Body of pancreas (tissue), 4 donors: ENCODE data around the gene COL1A2. TPM values are rescaled to one million over a fixed set of nuclear protein-coding genes. Genes with fewer than 3 reads are reported as not detected.

Experiments
- ATAC-seq: fragments of 150-250 bp; one replicate; pipeline ENCODE4 v1.9.1; 2016
- DNase-seq, 4 donors: peaks; one replicate each; pipeline ENCODE4 v3.0.0-alpha.2; 2019
- H3K27ac ChIP-seq, 4 donors: fragments of 200-600 bp; sonication (generic); 1 replicate in 3 of 4; 2 replicates in 1 of 4; pipeline versions ENCODE4 v1.5.1 to v1.6.1; 2016 to 2019; ENCODE audit warnings: mild to moderate bottlenecking in 1 of 4, mixed read lengths in 1 of 4, moderate library complexity in 1 of 4
- H3K27me3 ChIP-seq, 2 donors: fragments of 200-600 bp; sonication (generic); one replicate each; pipeline ENCODE4 v1.6.0; 2016; ENCODE audit warnings: mild to moderate bottlenecking in 1 of 2
- H3K36me3 ChIP-seq, 2 donors: fragments of 200-600 bp; sonication (generic); replicated peaks in 1 of 2; 2 replicates each; pipeline ENCODE4 v1.5.1; 2016; ENCODE audit warnings: low read depth in 2 of 2; ENCODE audit not compliant: insufficient read depth in 1 of 2
- H3K4me1 ChIP-seq: fragments of 200-600 bp; sonication (generic); one replicate; pipeline ENCODE4 v1.6.0; 2016
- H3K4me3 ChIP-seq, 2 donors: fragments of 200-600 bp; sonication (generic); 1 replicate in 1 of 2; 2 replicates in 1 of 2; pipeline ENCODE4 v1.5.1; 2016 to 2019
- H3K9me3 ChIP-seq, 3 donors: fragments of 200-600 bp; sonication (generic); 1 replicate in 2 of 3; 2 replicates in 1 of 3; pipeline ENCODE4 v1.5.1; 2016
- POLR2A ChIP-seq, 3 donors: fragments of 450-650 bp; IDR thresholded peaks; one replicate each; pipeline ENCODE4 v1.6.1; 2016; ENCODE audit warnings: antibody characterized with exemption in 3 of 3, mild to moderate bottlenecking in 2 of 3
- WGBS, 2 donors: methylation state at CpG; one replicate each; pipeline ENCODE4 v1.1.5; 2017; 5-methylcytosine and 5-hydroxymethylcytosine counted together
- intact Hi-C: fragments of 100-400 bp; cut with DNase I; formaldehyde crosslinking; loops from one replicate; pipeline ENCODE4 v1.15.1; 2023
- total RNA-seq, 2 donors: library from RNA; depleted of rRNA; stranded (reverse); fragments of >200 nt; gene quantifications; one replicate each; pipeline ENCODE4 v1.1.0, GENCODE V29; 2016
- TF ChIP-seq, protein P1 (sequence below), 7 experiments: fragments of 450-650 bp in 4 of 7; fragments of 200-600 bp in 3 of 7; sonication (generic) in 3 of 7; IDR thresholded peaks; one replicate each; pipeline ENCODE4 v1.5.1; 2016 to 2019; ENCODE audit warnings: antibody characterized with exemption in 7 of 7

Gene COL1A2
- total RNA-seq, 2 donors from 2014 or later = 54.0 to 107 TPM

DNA sequence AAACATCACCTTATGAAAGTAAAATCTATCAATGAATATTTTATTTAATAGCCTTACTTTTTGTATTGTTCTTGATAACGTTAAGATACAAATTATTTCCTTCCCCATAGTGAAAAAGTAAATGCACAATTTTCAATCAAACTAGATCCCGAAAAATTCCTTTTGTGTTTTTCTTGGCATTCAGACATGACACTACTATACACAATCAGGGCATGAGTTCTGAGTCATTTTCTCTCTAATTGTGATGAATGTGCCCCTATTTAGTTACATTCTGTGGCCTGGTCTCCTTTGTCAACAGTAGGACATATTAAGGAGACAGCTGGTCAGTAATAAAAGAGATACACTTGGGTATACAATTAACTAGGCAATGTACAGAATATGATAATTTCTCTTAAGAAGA, 19.8 kb downstream of the COL1A2 start:
- Histone ChIP-seq H3K4me3 (no peak overlapping the region), H3K36me3 (no peaks in the 10 kb centered on the region), H3K4me1 (no peaks in the 10 kb centered on the region), H3K9me3 (no peaks in the 10 kb centered on the region), H3K27ac (no peak overlapping the region), H3K27me3 (no peaks in the 10 kb centered on the region)
- no peak for DNase-seq
- TF ChIP-seq POLR2A (IDR thresholded peaks at IDR 0.05) = no peak
- intact Hi-C loops = no loop called here
- no peak for ATAC-seq
- 61 to 65% methylated on average over 2 of the region's 2 CpGs for WGBS, 2 donors

DNA sequence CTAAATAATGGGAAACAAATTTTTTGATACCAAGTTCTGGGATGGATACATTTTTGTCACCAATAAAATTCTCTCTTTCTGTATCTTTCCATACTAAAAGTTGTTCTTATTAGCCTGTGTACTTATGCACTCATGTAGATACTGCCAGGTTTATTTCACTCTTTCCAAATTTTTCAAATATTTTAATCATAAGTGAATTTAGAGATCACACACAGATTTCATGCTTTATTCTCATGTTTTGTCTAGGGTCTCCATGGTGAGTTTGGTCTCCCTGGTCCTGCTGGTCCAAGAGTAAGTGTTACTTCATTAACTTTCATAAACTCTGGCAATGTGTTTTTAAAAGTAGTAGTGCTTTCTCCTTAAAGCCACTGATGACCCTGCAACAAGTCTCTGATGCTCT, 20.3 kb downstream of the COL1A2 start:
- DNase-seq (no peak), ATAC-seq (no peak)
- H3K4me3 ChIP-seq = no peak overlapping the region
- no peaks in the 10 kb centered on the region for H3K27me3 ChIP-seq
- H3K27ac ChIP-seq = no peak overlapping the region
- intact Hi-C loops = no loop called here
- no peaks in the 10 kb centered on the region for H3K4me1 ChIP-seq
- TF ChIP-seq, protein P1, sequence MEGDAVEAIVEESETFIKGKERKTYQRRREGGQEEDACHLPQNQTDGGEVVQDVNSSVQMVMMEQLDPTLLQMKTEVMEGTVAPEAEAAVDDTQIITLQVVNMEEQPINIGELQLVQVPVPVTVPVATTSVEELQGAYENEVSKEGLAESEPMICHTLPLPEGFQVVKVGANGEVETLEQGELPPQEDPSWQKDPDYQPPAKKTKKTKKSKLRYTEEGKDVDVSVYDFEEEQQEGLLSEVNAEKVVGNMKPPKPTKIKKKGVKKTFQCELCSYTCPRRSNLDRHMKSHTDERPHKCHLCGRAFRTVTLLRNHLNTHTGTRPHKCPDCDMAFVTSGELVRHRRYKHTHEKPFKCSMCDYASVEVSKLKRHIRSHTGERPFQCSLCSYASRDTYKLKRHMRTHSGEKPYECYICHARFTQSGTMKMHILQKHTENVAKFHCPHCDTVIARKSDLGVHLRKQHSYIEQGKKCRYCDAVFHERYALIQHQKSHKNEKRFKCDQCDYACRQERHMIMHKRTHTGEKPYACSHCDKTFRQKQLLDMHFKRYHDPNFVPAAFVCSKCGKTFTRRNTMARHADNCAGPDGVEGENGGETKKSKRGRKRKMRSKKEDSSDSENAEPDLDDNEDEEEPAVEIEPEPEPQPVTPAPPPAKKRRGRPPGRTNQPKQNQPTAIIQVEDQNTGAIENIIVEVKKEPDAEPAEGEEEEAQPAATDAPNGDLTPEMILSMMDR (IDR thresholded peaks at IDR 0.05) = no peak
- TF ChIP-seq POLR2A (IDR thresholded peaks at IDR 0.05) = no peak
- no peaks in the 10 kb centered on the region for H3K9me3 ChIP-seq
- no peaks in the 10 kb centered on the region for H3K36me3 ChIP-seq

DNA sequence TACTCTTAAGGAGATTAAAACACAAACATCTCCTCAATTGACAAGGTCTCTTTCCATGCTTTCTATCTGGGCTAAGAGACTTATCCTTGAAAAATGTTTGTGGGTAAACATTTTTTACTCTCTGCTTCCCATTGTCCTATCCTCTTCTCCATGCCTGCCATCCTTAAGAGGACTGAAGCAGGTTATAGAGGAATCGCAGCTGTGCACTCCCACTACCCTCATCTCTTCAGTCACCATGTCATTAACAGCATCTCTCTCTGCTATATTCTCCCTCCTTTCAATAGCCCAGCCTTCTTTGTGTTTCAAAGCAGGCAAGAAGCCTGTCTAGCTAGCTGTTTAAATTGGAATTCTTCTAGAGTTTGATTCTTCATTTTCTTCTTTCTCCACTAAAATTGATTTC, 22.6 kb downstream of the COL1A2 start:
- intact Hi-C loops = no loop called here
- WGBS, 2 donors = 57 to 71% methylated on average over 1 of the region's 1 CpG
- DNase-seq = no peak
- H3K27ac ChIP-seq = no peak overlapping the region
- H3K4me3 ChIP-seq = no peak overlapping the region
- no peaks in the 10 kb centered on the region for H3K27me3 ChIP-seq
- no peaks in the 10 kb centered on the region for H3K9me3 ChIP-seq
- ATAC-seq = no peak
- no peaks in the 10 kb centered on the region for H3K36me3 ChIP-seq
- no peaks in the 10 kb centered on the region for H3K4me1 ChIP-seq
- TF ChIP-seq, protein P1 (IDR thresholded peaks at IDR 0.05) = no peak
- TF ChIP-seq POLR2A (IDR thresholded peaks at IDR 0.05) = no peak

DNA sequence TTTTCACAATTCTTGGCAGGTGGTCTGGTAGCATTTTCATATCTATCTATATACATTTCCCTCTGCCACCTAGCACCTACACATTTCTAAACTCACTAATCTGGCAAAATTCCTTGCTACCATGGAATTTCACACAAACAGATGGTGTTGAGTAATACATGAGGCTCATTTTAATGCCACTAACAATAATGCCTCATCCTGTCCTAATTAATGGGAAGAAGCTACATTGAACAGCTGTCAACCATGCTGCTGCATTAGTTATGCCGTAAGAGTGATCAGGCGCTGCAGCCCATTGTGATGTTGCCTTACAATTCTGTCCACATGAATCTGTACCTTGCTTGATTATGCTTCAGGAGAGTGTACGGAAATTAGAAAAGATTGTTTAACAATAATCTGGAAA, 23.2 kb downstream of the COL1A2 start:
- Histone ChIP-seq H3K36me3 (no peaks in the 10 kb centered on the region), H3K4me3 (no peak overlapping the region), H3K9me3 (no peaks in the 10 kb centered on the region), H3K4me1 (no peaks in the 10 kb centered on the region), H3K27ac (no peak overlapping the region), H3K27me3 (no peaks in the 10 kb centered on the region)
- no peak for ATAC-seq
- DNase-seq = no peak
- WGBS, 2 donors = 87 to 89% methylated on average over 3 of the region's 3 CpGs
- intact Hi-C loops = no loop called here
- no peak for TF ChIP-seq POLR2A (IDR thresholded peaks at IDR 0.05)
- TF ChIP-seq, protein P1 (IDR thresholded peaks at IDR 0.05) = no peak

DNA sequence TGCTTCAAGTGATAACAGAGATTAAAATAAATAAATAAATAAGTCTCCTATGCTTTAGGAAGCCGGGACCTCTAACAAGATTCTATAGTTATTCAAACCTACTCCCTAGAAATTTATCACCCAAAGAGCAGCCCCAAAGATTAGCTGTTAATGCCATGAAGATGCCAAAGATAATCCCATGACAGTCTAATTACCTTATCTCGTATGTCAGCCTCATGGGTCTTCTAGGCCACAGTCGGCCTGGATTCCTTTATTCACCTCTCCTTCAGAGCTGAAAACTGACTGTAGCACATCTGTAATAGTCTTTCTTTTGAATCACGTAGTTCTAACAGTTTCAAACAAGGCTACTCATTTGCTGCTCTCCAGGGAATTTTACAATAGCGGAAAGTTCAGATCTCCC, 24.2 kb downstream of the COL1A2 start:
- intact Hi-C loops = no loop called here
- Histone ChIP-seq H3K36me3 (no peaks in the 10 kb centered on the region), H3K27me3 (no peaks in the 10 kb centered on the region), H3K9me3 (no peaks in the 10 kb centered on the region), H3K4me1 (no peaks in the 10 kb centered on the region), H3K4me3 (no peak overlapping the region), H3K27ac (no peak overlapping the region)
- ATAC-seq = no peak
- WGBS, 2 donors = 57 to 72% methylated on average over 5 of the region's 5 CpGs
- TF ChIP-seq POLR2A (IDR thresholded peaks at IDR 0.05) = no peak
- TF ChIP-seq, protein P1 (IDR thresholded peaks at IDR 0.05) = no peak
- no peak for DNase-seq
